MCF 10A (cell line): ENCODE measurements around the gene DDX1. TPM values are rescaled to one million over a fixed set of nuclear protein-coding genes. Genes with fewer than 3 reads are reported as not detected.

ENCODE experiments used
- BruUV-seq: library from RNA; stranded (reverse); fragments of 400-500 nt; replicated peaks from 2 replicates; lab custom pipeline; 2021; lab: Mats Ljungman, UMichigan
- CTCF ChIA-PET: fragments of 300-600 bp; sonication (Branson Sonifier 250); formaldehyde crosslinking; extraction: SDS; loops from one replicate; lab custom pipeline; 2021; ENCODE audit warnings: antibody characterized with exemption, inconsistent platforms; lab: Yijun Ruan, JAX
- POLR2A ChIA-PET: fragments of 300-600, 350-650 bp; sonication (Branson Sonifier 250); formaldehyde crosslinking; extraction: SDS; loops from one replicate; lab custom pipeline; 2020; ENCODE audit warnings: antibody characterized with exemption, inconsistent platforms; lab: Yijun Ruan, JAX
- DNase-seq: peaks from one replicate; pipeline ENCODE4 v3.0.0-alpha.2; 2018; ENCODE audit not compliant: unreplicated experiment
- H3K27ac Mint-ChIP-seq: one replicate; pipeline ENCODE4 v1.8.0; 2022; ENCODE audit warnings: mild to moderate bottlenecking, low read depth, mixed read lengths; ENCODE audit not compliant: unreplicated experiment
- H3K27me3 Mint-ChIP-seq: one replicate; pipeline ENCODE4 v1.8.0; 2022; ENCODE audit warnings: mixed read lengths; ENCODE audit not compliant: insufficient read depth, unreplicated experiment
- H3K36me3 Mint-ChIP-seq: one replicate; pipeline ENCODE4 v1.8.0; 2022; ENCODE audit warnings: mild to moderate bottlenecking, moderate library complexity, mixed read lengths; ENCODE audit not compliant: insufficient read depth, unreplicated experiment
- H3K4me1 Mint-ChIP-seq: one replicate; pipeline ENCODE4 v1.8.0; 2022; ENCODE audit warnings: mixed read lengths; ENCODE audit not compliant: insufficient read depth, unreplicated experiment
- H3K4me3 Mint-ChIP-seq: one replicate; pipeline ENCODE4 v1.8.0; 2022; ENCODE audit warnings: mild to moderate bottlenecking, moderate library complexity, mixed read lengths; ENCODE audit not compliant: unreplicated experiment
- H3K9me3 Mint-ChIP-seq: one replicate; pipeline ENCODE4 v1.8.0; 2022; ENCODE audit warnings: mixed read lengths; ENCODE audit not compliant: unreplicated experiment
- intact Hi-C: fragments of 100-400 bp; cut with micrococcal nuclease; formaldehyde crosslinking; loops from 2 replicates; pipeline ENCODE4 v1.14.1; 2022
- total RNA-seq: library from RNA; stranded (reverse); gene quantifications from 2 replicates; pipeline ENCODE4 v1.2.3, GENCODE V29; 2022
- TF ChIP-seq, protein P1 (sequence below): fragments of 200-600 bp; IDR thresholded peaks from one replicate; pipeline ENCODE4 v1.8.0; 2022; ENCODE audit warnings: antibody characterized with exemption, mild to moderate bottlenecking; ENCODE audit not compliant: unreplicated experiment

Gene DDX1
- total RNA-seq, 1 experiment from 2014 or later: 119 TPM

DNA sequence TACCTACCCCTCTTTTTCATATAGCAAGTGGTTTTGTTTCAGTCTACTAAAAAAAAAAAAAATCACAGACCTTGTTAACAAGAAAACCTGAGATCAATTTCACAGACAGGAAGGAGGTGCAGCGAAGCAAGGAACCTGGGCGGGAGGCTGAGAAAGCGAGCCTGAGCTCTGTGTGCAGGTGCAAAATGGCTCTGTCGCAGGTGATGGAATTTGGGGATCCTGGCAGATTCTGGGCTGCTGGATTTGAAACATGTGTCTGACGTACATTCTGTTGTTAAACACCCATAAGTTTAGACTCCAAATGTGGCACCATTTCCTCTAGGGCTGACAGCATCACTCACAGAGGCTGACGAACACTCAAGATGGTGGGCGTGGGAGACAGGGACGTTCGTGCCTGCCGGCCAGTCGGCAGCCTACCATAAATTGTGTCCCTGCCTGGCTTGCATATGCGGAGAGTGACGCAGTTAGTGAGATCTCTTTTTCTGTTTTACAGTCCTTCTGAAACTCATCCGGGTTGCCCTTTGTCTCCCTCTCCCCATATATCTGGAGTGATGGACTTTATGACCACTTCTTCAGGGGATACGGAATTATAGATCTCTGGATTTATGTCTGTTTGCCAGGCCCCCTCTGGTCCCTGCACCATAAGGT, 8.8 kb upstream of the DDX1 start:
- intact Hi-C loops: no loop called here
- no peaks in the 10 kb centered on the region for H3K9me3 Mint-ChIP-seq
- H3K4me3 Mint-ChIP-seq: no peak overlapping the region
- no peak overlapping the region for H3K27ac Mint-ChIP-seq
- TF ChIP-seq, protein P1, sequence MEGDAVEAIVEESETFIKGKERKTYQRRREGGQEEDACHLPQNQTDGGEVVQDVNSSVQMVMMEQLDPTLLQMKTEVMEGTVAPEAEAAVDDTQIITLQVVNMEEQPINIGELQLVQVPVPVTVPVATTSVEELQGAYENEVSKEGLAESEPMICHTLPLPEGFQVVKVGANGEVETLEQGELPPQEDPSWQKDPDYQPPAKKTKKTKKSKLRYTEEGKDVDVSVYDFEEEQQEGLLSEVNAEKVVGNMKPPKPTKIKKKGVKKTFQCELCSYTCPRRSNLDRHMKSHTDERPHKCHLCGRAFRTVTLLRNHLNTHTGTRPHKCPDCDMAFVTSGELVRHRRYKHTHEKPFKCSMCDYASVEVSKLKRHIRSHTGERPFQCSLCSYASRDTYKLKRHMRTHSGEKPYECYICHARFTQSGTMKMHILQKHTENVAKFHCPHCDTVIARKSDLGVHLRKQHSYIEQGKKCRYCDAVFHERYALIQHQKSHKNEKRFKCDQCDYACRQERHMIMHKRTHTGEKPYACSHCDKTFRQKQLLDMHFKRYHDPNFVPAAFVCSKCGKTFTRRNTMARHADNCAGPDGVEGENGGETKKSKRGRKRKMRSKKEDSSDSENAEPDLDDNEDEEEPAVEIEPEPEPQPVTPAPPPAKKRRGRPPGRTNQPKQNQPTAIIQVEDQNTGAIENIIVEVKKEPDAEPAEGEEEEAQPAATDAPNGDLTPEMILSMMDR: no peak
- no TSS peak for BruUV-seq
- H3K27me3 Mint-ChIP-seq: no peaks in the 10 kb centered on the region
- ChIA-PET CTCF (interaction anchor here (0.8 kb wide), 1 partner anchor 19 kb away, joined by 4 read pairs; no protein-coding TSS in a partner anchor), POLR2A (interaction anchor here (0.6 to 0.9 kb wide), 2 partner anchors 8 to 327 kb away, joined by 3 read pairs; no protein-coding TSS in a partner anchor)
- peaks cover 7% of the 10 kb centered on the region for H3K4me1 Mint-ChIP-seq
- no peak for DNase-seq
- peaks cover 5% of the 10 kb centered on the region for H3K36me3 Mint-ChIP-seq

DNA sequence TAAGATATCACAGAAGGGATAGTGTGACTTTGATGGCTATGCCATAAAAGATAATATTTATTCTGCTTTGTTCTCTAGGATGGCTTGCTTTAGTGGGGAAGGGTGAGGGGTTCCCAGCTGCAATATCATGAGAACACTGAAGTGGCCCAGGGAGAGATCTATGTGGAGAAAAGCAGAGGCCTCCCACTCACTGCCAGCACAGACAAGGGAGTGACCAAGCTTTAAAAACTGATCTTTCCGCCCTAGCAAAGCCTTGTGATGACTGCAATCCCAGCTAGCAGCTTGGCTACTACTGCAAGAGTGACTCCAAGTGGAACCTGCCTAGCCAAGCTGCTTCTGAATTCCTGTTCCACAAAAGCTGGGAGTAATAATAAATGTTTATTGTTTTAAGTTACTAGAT, 7.8 kb upstream of the DDX1 start:
- Mint-ChIP-seq H3K36me3 (peaks cover 5% of the 10 kb centered on the region), H3K4me3 (no peak overlapping the region), H3K9me3 (no peaks in the 10 kb centered on the region), H3K27ac (no peak overlapping the region), H3K4me1 (peaks cover 7% of the 10 kb centered on the region), H3K27me3 (no peaks in the 10 kb centered on the region)
- ChIA-PET POLR2A (no interaction called here), CTCF (interaction anchor here (0.5 kb wide), 1 partner anchor 265 kb away, joined by 3 read pairs; no protein-coding TSS in a partner anchor)
- intact Hi-C loops: no loop called here
- BruUV-seq: no TSS peak
- TF ChIP-seq, protein P1: no peak
- DNase-seq: no peak

DNA sequence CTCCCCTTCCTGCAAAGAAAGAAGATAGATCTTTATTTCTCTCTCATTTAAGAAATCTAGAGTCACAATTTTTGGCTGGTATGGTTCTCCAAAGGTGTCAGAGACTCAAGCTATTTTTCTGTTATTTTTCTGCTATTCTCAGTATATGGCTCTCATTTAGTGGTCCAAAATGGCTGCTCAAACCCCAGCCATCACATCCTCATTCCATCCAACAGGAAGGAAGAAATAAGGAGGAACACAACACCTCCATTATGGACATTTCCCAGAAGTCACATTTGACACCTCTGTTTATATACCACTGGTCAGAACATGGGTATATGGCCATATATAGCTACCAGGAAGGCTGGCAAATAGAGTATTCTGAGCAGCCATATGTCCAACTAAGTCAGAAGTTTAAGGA, 7.4 kb upstream of the DDX1 start:
- intact Hi-C loops: no loop called here
- CTCF ChIA-PET: interaction anchor here (0.5 to 0.7 kb wide), 2 partner anchors 265 to 927 kb away, joined by 3 read pairs; no protein-coding TSS in a partner anchor
- no TSS peak for BruUV-seq

More for the DNA sequence above, 7.4 kb upstream of the DDX1 start:
- DNase-seq: no peak
- peaks cover 5% of the 10 kb centered on the region for H3K36me3 Mint-ChIP-seq
- TF ChIP-seq, protein P1: no peak
- no peaks in the 10 kb centered on the region for H3K27me3 Mint-ChIP-seq
- no peak overlapping the region for H3K4me3 Mint-ChIP-seq
- no peaks in the 10 kb centered on the region for H3K9me3 Mint-ChIP-seq
- POLR2A ChIA-PET: interaction anchor here (1.7 kb wide), 1 partner anchor 23 kb away, joined by 4 read pairs; the partner anchor contains the start of gene NBAS
- H3K4me1 Mint-ChIP-seq: peaks cover 7% of the 10 kb centered on the region
- H3K27ac Mint-ChIP-seq: no peak overlapping the region
